HEK293T (cell line): ENCODE data around the gene FAM170B.

ENCODE experiments used
- ARNT ChIP-seq: fragments of 450-650 bp; IDR thresholded peaks from 2 replicates; pipeline ENCODE4 v1.6.1; 2017; ENCODE audit warnings: mild to moderate bottlenecking
- BHLHE40 ChIP-seq: fragments of 450-650 bp; IDR thresholded peaks from 2 replicates; pipeline ENCODE4 v1.6.1; 2016; ENCODE audit warnings: mild to moderate bottlenecking, moderate library complexity, borderline replicate concordance
- ELF4 ChIP-seq: fragments of 450-650 bp; IDR thresholded peaks from 2 replicates; pipeline ENCODE4 v1.6.1; 2017; ENCODE audit warnings: antibody characterized with exemption
- FOXA1 ChIP-seq: fragments of 450-650 bp; IDR thresholded peaks from 2 replicates; pipeline ENCODE4 v1.6.1; 2016; ENCODE audit warnings: mild to moderate bottlenecking
- FOXK2 ChIP-seq: fragments of 450-650 bp; IDR thresholded peaks from 2 replicates; pipeline ENCODE4 v1.6.1; 2016; ENCODE audit warnings: mild to moderate bottlenecking
- FOXM1 ChIP-seq: fragments of 450-650 bp; IDR thresholded peaks from 2 replicates; pipeline ENCODE4 v1.6.1; 2017; ENCODE audit warnings: mild to moderate bottlenecking, borderline replicate concordance
- HDGF ChIP-seq: fragments of 450-650 bp; IDR thresholded peaks from 2 replicates; pipeline ENCODE4 v1.6.1; 2017; ENCODE audit warnings: antibody characterized with exemption, borderline replicate concordance
- L3MBTL2 ChIP-seq: fragments of 450-650 bp; conservative IDR thresholded peaks from 2 replicates; pipeline ENCODE4 v1.6.1; 2016; ENCODE audit warnings: mild to moderate bottlenecking
- LEF1 ChIP-seq: fragments of 450-650 bp; IDR thresholded peaks from 2 replicates; pipeline ENCODE4 v1.6.1; 2017; ENCODE audit warnings: mild to moderate bottlenecking, borderline replicate concordance
- NFRKB ChIP-seq: fragments of 450-650 bp; IDR thresholded peaks from 2 replicates; pipeline ENCODE4 v1.6.1; 2016; ENCODE audit warnings: mild to moderate bottlenecking, moderate library complexity
- PKNOX1 ChIP-seq: fragments of 450-650 bp; IDR thresholded peaks from 2 replicates; pipeline ENCODE4 v1.6.1; 2016
- SP1 ChIP-seq: fragments of 450-650 bp; IDR thresholded peaks from 2 replicates; pipeline ENCODE4 v1.6.1; 2017
- SUZ12 ChIP-seq: fragments of 450-650 bp; IDR thresholded peaks from 2 replicates; pipeline ENCODE4 v1.6.1; 2016; ENCODE audit warnings: mild to moderate bottlenecking
- TARDBP ChIP-seq: fragments of 450-650 bp; IDR thresholded peaks from 2 replicates; pipeline ENCODE4 v1.6.1; 2016

GRCh38 chr10:49136525-49136924 lies 2.7 kb upstream of the FAM170B start:
- TF ChIP-seq SP1 (no peak), BHLHE40 (no peak), FOXA1 (no peak), FOXM1 (no peak), PKNOX1 (no peak), L3MBTL2 (no peak), NFRKB (no peak), TARDBP (no peak), HDGF (no peak), ELF4 (no peak), SUZ12 (no peak), LEF1 (no peak), ARNT (no peak), FOXK2 (no peak)
